GM21737 (cell line): ENCODE measurements around the gene AZI2.
A peak's percentile ranks its signal among the peaks of the same experiment; 100 is the strongest.

Source experiments
- ATAC-seq: cut with Tn5 transposase; IDR thresholded peaks from one replicate; pipeline ENCODE4 v1.9.1; 2021; ENCODE audit warnings: mild to moderate bottlenecking, moderate library complexity; ENCODE audit not compliant: unreplicated experiment

The AZI2 gene

DNA sequence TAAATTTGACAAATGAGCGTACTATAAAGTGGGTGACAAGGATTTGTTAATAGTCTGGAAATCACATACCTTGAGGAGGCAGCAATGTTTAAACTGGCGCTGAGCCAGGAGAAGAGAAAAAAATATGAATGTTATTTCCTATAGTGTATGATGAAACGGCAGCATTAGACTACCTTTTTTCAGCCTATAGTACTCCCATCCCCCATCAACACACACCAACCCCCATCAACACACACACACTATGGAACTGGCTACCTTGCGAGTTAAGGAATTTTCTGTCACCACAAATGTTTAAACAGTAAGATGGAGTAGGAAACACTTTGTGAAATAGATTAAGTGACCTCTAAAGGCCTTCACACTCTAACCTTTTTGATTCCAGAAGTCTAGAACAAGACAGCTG lies 46.9 kb downstream of the AZI2 start:
- no peak for ATAC-seq

- no peak for ATAC-seq
Measured at GRCh38 chr3:28300345-28300962, 48.2 kb downstream of the AZI2 start.

DNA sequence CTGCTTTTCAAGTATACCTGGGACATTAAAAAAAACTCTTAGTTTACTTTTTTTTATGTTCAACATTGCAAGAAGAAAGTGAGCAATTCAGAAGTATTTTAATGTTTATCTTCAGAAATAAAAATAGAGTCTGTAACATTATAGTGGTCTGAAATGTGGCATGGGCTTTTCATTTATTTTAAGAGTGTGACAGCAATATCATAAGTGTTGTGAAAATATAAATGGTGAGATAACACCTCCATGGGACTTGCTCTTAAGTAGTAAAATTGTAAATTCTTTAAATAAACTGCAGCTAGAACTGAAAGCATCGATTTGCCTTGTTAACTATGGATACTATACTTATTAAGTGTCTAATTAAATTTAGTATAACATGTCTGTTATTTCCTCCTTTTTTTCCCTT lies 48.9 kb downstream of the AZI2 start:
- no peak for ATAC-seq

DNA sequence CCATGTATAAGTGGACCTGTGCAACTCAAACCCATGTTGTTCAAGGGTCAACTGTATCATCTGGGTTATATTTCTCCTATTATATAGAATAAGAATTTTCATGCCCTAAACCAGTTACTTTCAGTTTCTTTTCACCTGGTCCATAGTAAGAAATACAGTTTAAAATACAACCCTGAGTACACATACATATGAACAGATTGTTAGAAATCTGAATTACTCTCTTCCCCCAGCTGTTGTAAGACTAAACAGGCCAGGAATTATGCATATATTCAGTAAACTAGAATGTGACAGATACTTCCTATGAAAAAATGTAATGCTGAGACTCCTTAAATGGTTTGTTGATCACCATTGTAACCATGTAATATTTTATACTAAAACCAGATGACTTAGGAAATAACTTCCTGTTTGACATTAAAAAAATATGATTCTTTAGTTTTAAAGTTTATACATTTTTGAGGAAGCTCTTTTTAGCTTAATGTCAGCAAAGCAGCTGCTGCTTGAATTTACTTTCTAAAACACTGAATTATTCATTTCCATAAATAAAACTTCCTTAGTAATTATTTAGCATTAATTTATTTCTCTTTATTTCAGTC lies 52.6 kb downstream of the AZI2 start:
- ATAC-seq, result no peak

- no peak for ATAC-seq
Measured at GRCh38 chr3:28294667-28295413, 53.8 kb downstream of the AZI2 start.

DNA sequence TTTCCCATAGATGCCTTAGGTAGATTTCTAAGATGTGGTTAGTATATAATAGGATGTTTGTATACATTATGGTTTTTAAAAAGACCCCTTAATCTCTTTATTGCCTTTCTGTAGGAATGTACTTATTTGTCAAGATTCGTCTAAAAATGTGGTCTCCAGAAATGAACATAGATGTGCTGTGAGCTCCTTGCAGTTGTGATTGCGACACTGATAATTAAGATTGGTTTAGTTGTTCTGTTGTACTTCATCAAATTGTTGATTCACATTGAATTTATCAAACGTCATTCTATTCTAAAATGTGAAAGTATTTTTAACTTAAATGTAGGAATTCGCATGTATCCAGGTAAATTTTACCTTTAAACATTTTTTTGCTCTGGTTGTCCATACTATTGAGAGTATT lies 56.0 kb downstream of the AZI2 start:
- ATAC-seq, result no peak

DNA sequence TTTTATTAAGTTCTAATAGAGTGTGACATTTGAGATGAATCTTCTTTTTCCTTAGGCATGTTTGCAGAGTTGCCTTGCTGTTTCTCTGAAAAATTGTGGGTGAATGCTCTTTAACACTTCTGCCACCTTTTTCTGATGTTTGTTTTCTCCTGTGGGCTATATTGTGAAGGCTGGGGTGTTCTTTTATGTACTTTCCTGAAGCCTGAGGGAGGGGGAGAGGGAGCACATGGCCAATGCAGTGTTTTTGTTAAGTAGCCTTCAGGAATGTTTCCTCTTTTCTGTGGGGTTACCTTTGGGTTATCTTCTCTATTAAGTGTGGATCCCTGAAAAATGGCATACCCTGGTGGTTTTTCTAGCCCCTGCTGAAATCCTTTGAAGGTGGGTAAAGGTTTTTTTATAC lies 57.0 kb downstream of the AZI2 start:
- ATAC-seq, result no peak

GRCh38 chr3:28290863-28291300 lies 57.7 kb downstream of the AZI2 start:
- no peak for ATAC-seq

DNA sequence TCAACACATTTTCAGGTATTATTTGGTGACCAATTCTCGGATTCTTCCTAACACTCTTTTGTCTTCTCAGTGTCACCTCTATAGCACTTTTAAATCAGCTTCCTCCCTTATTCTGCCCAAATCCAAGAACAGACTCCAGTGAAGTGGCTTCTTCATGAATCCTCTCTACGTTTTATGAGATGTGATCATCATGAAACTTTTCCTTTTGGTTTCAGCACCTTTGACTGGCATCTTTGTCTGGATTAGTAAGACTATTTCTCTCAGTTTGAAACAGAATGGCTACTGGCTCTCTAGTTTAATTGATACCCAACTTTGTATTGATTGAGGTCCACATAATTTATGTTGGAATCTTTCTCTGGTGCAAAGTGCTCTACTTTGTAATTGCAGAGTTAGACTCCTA lies 61.6 kb downstream of the AZI2 start:
- ATAC-seq, result no peak

- peak; percentile 91 for ATAC-seq
Measured at GRCh38 chr3:28286595-28286994, 62.0 kb downstream of the AZI2 start.

DNA sequence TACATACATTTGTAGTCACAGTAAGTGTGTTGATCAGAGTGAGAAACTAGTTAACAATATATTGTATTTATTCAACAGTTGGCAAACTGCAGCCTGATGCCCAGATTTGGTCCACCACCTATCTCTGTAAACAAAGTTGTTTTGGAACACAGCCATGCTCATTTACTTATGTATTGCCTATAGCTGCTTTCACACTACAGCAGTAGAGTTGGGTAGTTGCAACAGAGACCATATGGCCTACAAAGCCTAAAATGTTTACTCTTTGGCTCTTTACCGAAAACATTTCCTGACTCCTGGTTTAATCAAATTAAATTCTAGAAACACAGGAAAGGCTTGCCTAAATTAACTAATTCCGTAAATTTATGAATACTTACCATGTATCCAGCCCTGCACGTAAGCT lies 67.8 kb downstream of the AZI2 start:
- ATAC-seq, result no peak

DNA sequence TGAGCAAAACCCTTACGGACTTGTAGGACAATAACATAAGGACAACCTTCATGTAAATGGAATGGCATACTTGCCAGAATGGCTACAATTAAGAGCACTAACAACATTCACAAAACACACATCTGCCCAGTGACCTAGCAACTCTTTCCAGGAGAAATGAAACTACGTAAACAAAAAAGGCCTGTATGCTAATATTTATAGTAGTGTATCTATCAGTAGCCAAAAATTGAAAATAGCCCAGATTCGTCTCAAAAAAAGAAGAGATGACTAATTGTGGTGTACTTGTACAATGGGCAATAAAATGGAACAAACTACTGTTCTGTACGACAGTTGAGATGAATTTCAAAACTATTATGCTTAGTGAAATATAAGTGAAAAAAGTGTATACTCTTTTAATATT lies 68.9 kb downstream of the AZI2 start:
- no peak for ATAC-seq

DNA sequence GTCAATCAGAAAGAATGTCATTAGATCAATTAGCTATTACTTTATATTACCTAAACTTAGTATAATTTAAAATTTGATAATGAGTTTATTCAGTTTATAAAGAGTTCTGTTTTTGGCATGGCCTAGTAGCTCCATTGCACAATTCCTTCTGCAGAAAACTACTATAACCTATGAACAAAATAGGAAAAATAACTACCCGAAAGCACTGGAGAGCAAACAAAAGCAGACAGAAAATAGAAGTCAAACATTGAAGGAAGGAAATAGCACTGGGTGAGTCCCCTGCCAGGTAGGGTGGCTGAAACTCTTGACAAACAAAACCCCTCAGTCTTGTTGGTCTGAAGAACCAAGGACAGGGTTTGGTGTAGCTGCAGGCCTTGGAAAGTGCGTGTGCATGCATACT lies 69.7 kb downstream of the AZI2 start:
- ATAC-seq, result no peak

DNA sequence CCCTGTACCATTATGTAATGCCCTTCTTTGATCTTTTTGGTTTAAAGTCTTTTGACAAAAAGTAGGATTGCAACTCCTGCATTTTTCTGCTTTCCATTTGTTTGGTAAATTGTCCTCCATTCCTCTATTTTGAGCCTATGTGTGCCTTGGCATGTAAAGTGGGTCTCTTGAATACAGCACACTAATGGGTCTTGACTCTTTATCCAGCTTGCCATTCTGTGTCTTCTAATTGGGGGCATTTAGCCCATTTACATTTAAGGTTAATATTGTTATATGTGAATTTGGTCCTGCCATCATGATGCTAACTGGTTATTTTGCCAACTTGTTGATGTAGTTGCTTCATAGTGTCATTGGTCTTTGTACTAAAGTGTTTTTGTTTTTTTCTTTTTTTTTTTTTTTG lies 74.8 kb downstream of the AZI2 start:
- no peak for ATAC-seq
